ENCODE results near the gene UBQLN4. TPM values are rescaled to one million over a fixed set of nuclear protein-coding genes. Genes with fewer than 3 reads are reported as not detected.
A peak's percentile ranks its signal among the peaks of the same experiment; 100 is the strongest.

UBQLN4 gene
- total RNA-seq, 4 donors from 2014 or later = 19.5 to 32.1 (median 22.8) TPM

DNA sequence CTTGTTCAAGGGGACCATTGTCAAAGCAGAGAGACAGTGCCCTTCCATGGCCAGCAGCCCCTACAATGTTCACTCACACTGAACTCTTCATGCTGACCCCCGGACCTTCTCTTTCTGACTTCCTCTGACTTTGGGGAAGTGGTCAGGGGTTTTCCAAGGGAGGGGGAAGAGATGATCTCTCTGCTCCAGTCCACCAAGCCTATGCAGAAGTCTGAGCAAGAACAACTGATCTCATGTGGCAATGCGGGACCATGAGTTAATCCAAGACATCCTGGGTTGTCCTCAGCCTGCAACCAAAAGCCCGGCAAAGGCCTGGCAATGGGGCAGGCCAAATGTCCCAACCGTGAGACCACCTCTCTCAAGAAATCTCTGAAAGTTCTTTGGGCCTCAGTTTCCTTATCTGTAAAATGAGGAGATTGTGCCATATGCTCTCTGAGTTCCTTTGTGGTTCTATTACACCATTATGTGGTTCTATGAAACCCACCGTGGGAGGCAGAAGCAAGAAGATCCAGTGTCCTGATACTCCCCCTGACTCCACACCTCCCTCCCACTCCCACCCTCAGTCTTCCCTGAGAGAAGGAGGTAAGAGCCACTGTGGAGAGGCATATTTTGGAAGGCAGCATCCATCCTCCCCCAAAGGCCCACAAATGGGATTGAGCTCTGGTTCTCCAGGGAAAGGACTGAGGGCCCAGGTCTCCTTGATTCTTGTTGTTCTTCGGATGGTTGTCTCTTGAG is 63.4 kb downstream of the UBQLN4 start:
- WGBS, 2 donors = 65 to 67% methylated on average over 6 of the region's 6 CpGs
- Histone ChIP-seq H3K36me3 (no peaks in the 10 kb centered on the region), H3K4me3 (no peak overlapping the region), H3K27ac (peak overlapping the region in 3 of 4 donors; percentile 3 to 83 (median 79)), H3K4me1 (peaks cover 0 to 39% (median 14%) of the 10 kb centered on the region in 4 donors), H3K9me3 (no peaks in the 10 kb centered on the region), H3K27me3 (no peaks in the 10 kb centered on the region)
- TF ChIP-seq, protein P1, sequence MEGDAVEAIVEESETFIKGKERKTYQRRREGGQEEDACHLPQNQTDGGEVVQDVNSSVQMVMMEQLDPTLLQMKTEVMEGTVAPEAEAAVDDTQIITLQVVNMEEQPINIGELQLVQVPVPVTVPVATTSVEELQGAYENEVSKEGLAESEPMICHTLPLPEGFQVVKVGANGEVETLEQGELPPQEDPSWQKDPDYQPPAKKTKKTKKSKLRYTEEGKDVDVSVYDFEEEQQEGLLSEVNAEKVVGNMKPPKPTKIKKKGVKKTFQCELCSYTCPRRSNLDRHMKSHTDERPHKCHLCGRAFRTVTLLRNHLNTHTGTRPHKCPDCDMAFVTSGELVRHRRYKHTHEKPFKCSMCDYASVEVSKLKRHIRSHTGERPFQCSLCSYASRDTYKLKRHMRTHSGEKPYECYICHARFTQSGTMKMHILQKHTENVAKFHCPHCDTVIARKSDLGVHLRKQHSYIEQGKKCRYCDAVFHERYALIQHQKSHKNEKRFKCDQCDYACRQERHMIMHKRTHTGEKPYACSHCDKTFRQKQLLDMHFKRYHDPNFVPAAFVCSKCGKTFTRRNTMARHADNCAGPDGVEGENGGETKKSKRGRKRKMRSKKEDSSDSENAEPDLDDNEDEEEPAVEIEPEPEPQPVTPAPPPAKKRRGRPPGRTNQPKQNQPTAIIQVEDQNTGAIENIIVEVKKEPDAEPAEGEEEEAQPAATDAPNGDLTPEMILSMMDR (IDR thresholded peaks at IDR 0.05) = no peak
- TF ChIP-seq EP300 (IDR thresholded peaks at IDR 0.05) (no peak), POLR2A (IDR thresholded peaks at IDR 0.05) (no peak)
- DNase-seq (ENCODE audit: low spot score in 2 of 2) = no peak

DNA sequence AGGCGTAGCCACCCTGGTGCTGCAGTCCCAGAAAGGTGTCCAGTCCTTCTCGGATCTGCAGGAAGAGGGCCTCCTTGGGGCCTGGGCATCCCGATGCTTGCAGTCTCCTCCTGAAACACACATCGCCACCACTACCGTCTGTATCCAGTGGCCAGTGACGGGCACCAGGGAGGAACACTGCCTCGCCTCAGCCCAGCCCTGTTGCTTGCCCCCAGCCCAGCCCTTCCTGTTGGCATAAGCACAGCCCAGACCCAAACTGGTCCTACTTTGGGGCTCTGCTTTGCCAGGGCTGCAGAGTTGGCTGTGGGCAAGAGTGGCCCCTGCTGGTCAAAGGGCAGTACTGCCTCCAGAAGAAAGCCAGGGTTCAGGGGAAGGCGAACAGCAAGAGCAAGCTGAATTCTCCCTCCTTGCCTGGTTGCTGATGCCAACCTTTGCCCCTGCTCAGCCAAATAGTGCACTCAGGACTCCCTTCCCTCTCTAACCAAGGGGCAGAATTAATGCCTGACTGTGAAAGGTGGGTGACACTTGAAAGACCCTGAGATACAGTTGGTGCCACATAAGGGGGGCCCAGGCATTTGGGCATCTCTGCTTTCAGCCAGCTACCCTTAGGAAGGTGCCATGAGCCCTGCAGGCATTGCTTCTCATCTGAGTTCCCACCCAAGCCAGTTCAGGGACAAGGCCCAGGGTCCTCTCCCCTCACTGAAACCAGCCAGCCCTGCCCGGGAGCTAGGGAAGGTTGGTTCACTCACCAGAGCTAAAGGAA is 64.2 kb downstream of the UBQLN4 start:
- Histone ChIP-seq H3K27me3 (no peaks in the 10 kb centered on the region), H3K27ac (peak overlapping the region in 3 of 4 donors; percentile 64 to 83 (median 79)), H3K36me3 (no peaks in the 10 kb centered on the region), H3K4me1 (peaks cover 0 to 43% (median 15%) of the 10 kb centered on the region in 4 donors), H3K9me3 (no peaks in the 10 kb centered on the region), H3K4me3 (peak overlapping the region; percentile 17 to 48 (median 37))
- TF ChIP-seq POLR2A (IDR thresholded peaks at IDR 0.05) (no peak), EP300 (IDR thresholded peaks at IDR 0.05) (peak in 1 of 2 donors; percentile 49)
- TF ChIP-seq, protein P1 (IDR thresholded peaks at IDR 0.05) = peak; percentile 97 to 99 (median 99)
- peak in 1 of 2 donors; percentile 74 for DNase-seq (ENCODE audit: low spot score in 2 of 2)
- 8 to 15% methylated on average over 5 to 8 of the region's 9 CpGs for WGBS, 2 donors

Other genes starting within 250 kb of the UBQLN4 start
- 10 to 100 TPM; 53.3 to 88.2 (median 66.2) TPM for gene GON4L, start 196.6 kb downstream of the UBQLN4 start, total RNA-seq
- gene SYT11, start 194.2 kb downstream of the UBQLN4 start, total RNA-seq = 10 to 100 TPM; 29.2 to 54.2 (median 38.1) TPM
- gene RIT1, start 142.4 kb downstream of the UBQLN4 start, total RNA-seq = 10 to 100 TPM; 18.8 to 23.3 (median 20.7) TPM
- 10 to 100 TPM; 46.8 to 82.8 (median 67.7) TPM for gene KHDC4, start 119.4 kb downstream of the UBQLN4 start, total RNA-seq
- not detected for gene RXFP4, start 112.2 kb downstream of the UBQLN4 start, total RNA-seq
- 100 to 1,000 TPM; 105 to 195 (median 153) TPM for gene ARHGEF2, start 75.3 kb downstream of the UBQLN4 start, total RNA-seq
- gene SSR2, start 32.8 kb downstream of the UBQLN4 start, total RNA-seq = 100 to 1,000 TPM; 172 to 236 (median 212) TPM
- gene LAMTOR2, start 984 bp upstream of the UBQLN4 start, total RNA-seq = 10 to 100 TPM; 32.6 to 51.8 (median 47.8) TPM
- not detected for gene RAB25, start 7.4 kb upstream of the UBQLN4 start, total RNA-seq
- 1 to 10 TPM in 1 of 4 donors, under 1 TPM in 3; under 0.01 to 1.2 (median 0.43) TPM for gene MEX3A, start 28.7 kb upstream of the UBQLN4 start, total RNA-seq
- 100 to 1,000 TPM; 371 to 501 (median 419) TPM for gene LMNA, start 60.9 kb upstream of the UBQLN4 start, total RNA-seq
- gene SEMA4A, start 99.8 kb upstream of the UBQLN4 start, total RNA-seq = 1 to 10 TPM; 1.8 to 4.6 (median 3.5) TPM
- 10 to 100 TPM in 3 of 4 donors, 1 to 10 TPM in 1; 9.4 to 25.5 (median 13.6) TPM for gene SLC25A44, start 140.3 kb upstream of the UBQLN4 start, total RNA-seq
- gene PMF1, start 159.2 kb upstream of the UBQLN4 start, total RNA-seq = 10 to 100 TPM; 41.7 to 67.1 (median 49.1) TPM
- 1 to 10 TPM in 3 of 4 donors, not detected in 1; 2.1 to 5.2 (median 2.7) TPM for gene BGLAP, start 188.4 kb upstream of the UBQLN4 start, total RNA-seq
- 10 to 100 TPM; 26.4 to 44.6 (median 31.2) TPM for gene PAQR6, start 194.3 kb upstream of the UBQLN4 start, total RNA-seq
- gene SMG5, start 229.0 kb upstream of the UBQLN4 start, total RNA-seq = 10 to 100 TPM; 58.0 to 85.8 (median 67.5) TPM
- 1 to 10 TPM; 1.7 to 4.5 (median 3.1) TPM for gene TMEM79, start 230.5 kb upstream of the UBQLN4 start, total RNA-seq
- 10 to 100 TPM; 30.8 to 45.9 (median 42.1) TPM for gene GLMP, start 241.9 kb upstream of the UBQLN4 start, total RNA-seq
- gene VHLL, start 245.5 kb upstream of the UBQLN4 start, total RNA-seq = not detected

Data from tibial nerve (tissue), 4 donors.